ENCODE data around the gene DGAT2.

DGAT2 gene

GRCh38 chr11:75809111-75809510 is 40.5 kb downstream of the DGAT2 start:
- 95% methylated on average over 2 of the region's 2 CpGs for WGBS (ENCODE audit: insufficient coverage)
- no peaks in the 10 kb centered on the region for H3K27me3 ChIP-seq (replicated peaks in 2 of 5; ENCODE audit: control insufficient read depth in 4 of 5, insufficient read depth in 5 of 5, low read length in 4 of 5)
- POLR2A ChIA-PET, result no interaction called here

GRCh38 chr11:75809991-75810390 is 41.4 kb downstream of the DGAT2 start:
- Histone ChIP-seq H3K36me3 (ENCODE audit: control insufficient read depth in 4 of 4, insufficient read depth in 4 of 4, low read length in 3 of 4) (no peaks in the 10 kb centered on the region), H3K4me1 (ENCODE audit: control extremely low read depth in 1 of 4, control insufficient read depth in 4 of 4, insufficient read depth in 4 of 4, low read length in 3 of 4) (peaks cover 0 to 23% (median 12%) of the 10 kb centered on the region in 4 experiments), H3K4me3 (ENCODE audit: control insufficient read depth in 1 of 7, extremely low read depth in 1 of 7, insufficient read depth in 4 of 7, low read depth in 2 of 7, low read length in 6 of 7) (no peak overlapping the region), H3K27me3 (replicated peaks in 2 of 5; ENCODE audit: control insufficient read depth in 4 of 5, insufficient read depth in 5 of 5, low read length in 4 of 5) (no peaks in the 10 kb centered on the region), H3K27ac (ENCODE audit: insufficient read depth in 1 of 2, low read depth in 1 of 2, low read length in 2 of 2, poor library complexity in 1 of 2, severe bottlenecking in 2 of 2) (no peak overlapping the region), H3K9me3 (ENCODE audit: control extremely low read depth in 1 of 5, control insufficient read depth in 4 of 5, insufficient read depth in 2 of 5, low read depth in 1 of 5, low read length in 4 of 5) (no peaks in the 10 kb centered on the region)
- DNase-seq, result no peak
- WGBS (ENCODE audit: insufficient coverage), result 100% methylated on average over 1 of the region's 2 CpGs
- CTCF ChIA-PET, result interaction anchor here (1.4 to 6.5 kb wide), 4 partner anchors 8 to 64 kb away, joined by 5 to 42 read pairs (median 20); no protein-coding TSS in a partner anchor
- POLR2A ChIA-PET, result no interaction called here

More at GRCh38 chr11:75809111-75809510, 40.5 kb downstream of the DGAT2 start:
- DNase-seq, result no peak
- Histone ChIP-seq H3K4me1 (ENCODE audit: control extremely low read depth in 1 of 4, control insufficient read depth in 4 of 4, insufficient read depth in 4 of 4, low read length in 3 of 4) (peaks cover 0 to 19% (median 8%) of the 10 kb centered on the region in 4 experiments), H3K36me3 (ENCODE audit: control insufficient read depth in 4 of 4, insufficient read depth in 4 of 4, low read length in 3 of 4) (no peaks in the 10 kb centered on the region), H3K4me3 (ENCODE audit: control insufficient read depth in 1 of 7, extremely low read depth in 1 of 7, insufficient read depth in 4 of 7, low read depth in 2 of 7, low read length in 6 of 7) (no peak overlapping the region), H3K27ac (ENCODE audit: insufficient read depth in 1 of 2, low read depth in 1 of 2, low read length in 2 of 2, poor library complexity in 1 of 2, severe bottlenecking in 2 of 2) (no peak overlapping the region), H3K9me3 (ENCODE audit: control extremely low read depth in 1 of 5, control insufficient read depth in 4 of 5, insufficient read depth in 2 of 5, low read depth in 1 of 5, low read length in 4 of 5) (no peaks in the 10 kb centered on the region)
- CTCF ChIA-PET, result interaction anchor here (1.1 to 6.5 kb wide), 3 partner anchors 53 to 65 kb away, joined by 3 to 42 read pairs (median 5); no protein-coding TSS in a partner anchor

GRCh38 chr11:75810637-75811390 is 42.2 kb downstream of the DGAT2 start:
- no peak for DNase-seq
- POLR2A ChIA-PET, result no interaction called here
- H3K9me3 ChIP-seq (ENCODE audit: control extremely low read depth in 1 of 5, control insufficient read depth in 4 of 5, insufficient read depth in 2 of 5, low read depth in 1 of 5, low read length in 4 of 5), result no peaks in the 10 kb centered on the region
- CTCF ChIA-PET, result interaction anchor here (0.6 to 6.5 kb wide), 6 partner anchors 9 to 63 kb away, joined by 3 to 42 read pairs (median 5); no protein-coding TSS in a partner anchor
- WGBS (ENCODE audit: insufficient coverage), result 93% methylated on average over 7 of the region's 8 CpGs
- no peak overlapping the region for H3K4me3 ChIP-seq (ENCODE audit: control insufficient read depth in 1 of 7, extremely low read depth in 1 of 7, insufficient read depth in 4 of 7, low read depth in 2 of 7, low read length in 6 of 7)
- no peaks in the 10 kb centered on the region for H3K27me3 ChIP-seq (replicated peaks in 2 of 5; ENCODE audit: control insufficient read depth in 4 of 5, insufficient read depth in 5 of 5, low read length in 4 of 5)
- no peaks in the 10 kb centered on the region for H3K36me3 ChIP-seq (ENCODE audit: control insufficient read depth in 4 of 4, insufficient read depth in 4 of 4, low read length in 3 of 4)
- no peak overlapping the region for H3K27ac ChIP-seq (ENCODE audit: insufficient read depth in 1 of 2, low read depth in 1 of 2, low read length in 2 of 2, poor library complexity in 1 of 2, severe bottlenecking in 2 of 2)
- peaks cover 0 to 23% (median 13%) of the 10 kb centered on the region in 4 experiments for H3K4me1 ChIP-seq (ENCODE audit: control extremely low read depth in 1 of 4, control insufficient read depth in 4 of 4, insufficient read depth in 4 of 4, low read length in 3 of 4)

GRCh38 chr11:75811485-75811884 is 42.9 kb downstream of the DGAT2 start:
- ChIA-PET CTCF (interaction anchor here (0.6 to 6.5 kb wide), 4 partner anchors 10 to 56 kb away, joined by 3 to 42 read pairs (median 20); no protein-coding TSS in a partner anchor), POLR2A (no interaction called here)
- H3K27me3 ChIP-seq (replicated peaks in 2 of 5; ENCODE audit: control insufficient read depth in 4 of 5, insufficient read depth in 5 of 5, low read length in 4 of 5), result no peaks in the 10 kb centered on the region
- peaks cover 5 to 27% (median 18%) of the 10 kb centered on the region in 4 experiments for H3K4me1 ChIP-seq (ENCODE audit: control extremely low read depth in 1 of 4, control insufficient read depth in 4 of 4, insufficient read depth in 4 of 4, low read length in 3 of 4)
- no peak for DNase-seq
- H3K9me3 ChIP-seq (ENCODE audit: control extremely low read depth in 1 of 5, control insufficient read depth in 4 of 5, insufficient read depth in 2 of 5, low read depth in 1 of 5, low read length in 4 of 5), result no peaks in the 10 kb centered on the region
- 100% methylated on average over 2 of the region's 2 CpGs for WGBS (ENCODE audit: insufficient coverage)
- H3K36me3 ChIP-seq (ENCODE audit: control insufficient read depth in 4 of 4, insufficient read depth in 4 of 4, low read length in 3 of 4), result no peaks in the 10 kb centered on the region
- no peak overlapping the region for H3K27ac ChIP-seq (ENCODE audit: insufficient read depth in 1 of 2, low read depth in 1 of 2, low read length in 2 of 2, poor library complexity in 1 of 2, severe bottlenecking in 2 of 2)
- H3K4me3 ChIP-seq (ENCODE audit: control insufficient read depth in 1 of 7, extremely low read depth in 1 of 7, insufficient read depth in 4 of 7, low read depth in 2 of 7, low read length in 6 of 7), result no peak overlapping the region

- peaks cover 5 to 37% (median 28%) of the 10 kb centered on the region in 4 experiments for H3K4me1 ChIP-seq (ENCODE audit: control extremely low read depth in 1 of 4, control insufficient read depth in 4 of 4, insufficient read depth in 4 of 4, low read length in 3 of 4)
- no peak overlapping the region for H3K4me3 ChIP-seq (ENCODE audit: control insufficient read depth in 1 of 7, extremely low read depth in 1 of 7, insufficient read depth in 4 of 7, low read depth in 2 of 7, low read length in 6 of 7)
- WGBS (ENCODE audit: insufficient coverage), result 100% methylated on average over 2 of the region's 2 CpGs
- no peaks in the 10 kb centered on the region for H3K9me3 ChIP-seq (ENCODE audit: control extremely low read depth in 1 of 5, control insufficient read depth in 4 of 5, insufficient read depth in 2 of 5, low read depth in 1 of 5, low read length in 4 of 5)
- H3K27ac ChIP-seq (ENCODE audit: insufficient read depth in 1 of 2, low read depth in 1 of 2, low read length in 2 of 2, poor library complexity in 1 of 2, severe bottlenecking in 2 of 2), result no peak overlapping the region
- H3K27me3 ChIP-seq (replicated peaks in 2 of 5; ENCODE audit: control insufficient read depth in 4 of 5, insufficient read depth in 5 of 5, low read length in 4 of 5), result no peaks in the 10 kb centered on the region
- H3K36me3 ChIP-seq (ENCODE audit: control insufficient read depth in 4 of 4, insufficient read depth in 4 of 4, low read length in 3 of 4), result no peaks in the 10 kb centered on the region
- ChIA-PET CTCF (interaction anchor here (1.0 to 6.5 kb wide), 3 partner anchors 11 to 59 kb away, joined by 3 to 42 read pairs (median 36); no protein-coding TSS in a partner anchor), POLR2A (interaction anchor here (0.5 kb wide), 1 partner anchor 12 kb away, joined by 3 read pairs; no protein-coding TSS in a partner anchor)
- DNase-seq, result no peak
These were observed 44.0 kb downstream of the DGAT2 start for GRCh38 chr11:75812542-75813040.

- H3K36me3 ChIP-seq (ENCODE audit: control insufficient read depth in 4 of 4, insufficient read depth in 4 of 4, low read length in 3 of 4), result no peaks in the 10 kb centered on the region
- ChIA-PET POLR2A (interaction anchor here (0.5 to 0.6 kb wide), 2 partner anchors 12 to 104 kb away, joined by 3 read pairs; no protein-coding TSS in a partner anchor), CTCF (interaction anchor here (1.0 to 6.5 kb wide), 4 partner anchors 11 to 59 kb away, joined by 3 to 42 read pairs (median 20); no protein-coding TSS in a partner anchor)
- peaks cover 5 to 37% (median 28%) of the 10 kb centered on the region in 4 experiments for H3K4me1 ChIP-seq (ENCODE audit: control extremely low read depth in 1 of 4, control insufficient read depth in 4 of 4, insufficient read depth in 4 of 4, low read length in 3 of 4)
- H3K27ac ChIP-seq (ENCODE audit: insufficient read depth in 1 of 2, low read depth in 1 of 2, low read length in 2 of 2, poor library complexity in 1 of 2, severe bottlenecking in 2 of 2), result no peak overlapping the region
- H3K27me3 ChIP-seq (replicated peaks in 2 of 5; ENCODE audit: control insufficient read depth in 4 of 5, insufficient read depth in 5 of 5, low read length in 4 of 5), result no peaks in the 10 kb centered on the region
- DNase-seq, result no peak
- 100% methylated on average over 1 of the region's 2 CpGs for WGBS (ENCODE audit: insufficient coverage)
- no peaks in the 10 kb centered on the region for H3K9me3 ChIP-seq (ENCODE audit: control extremely low read depth in 1 of 5, control insufficient read depth in 4 of 5, insufficient read depth in 2 of 5, low read depth in 1 of 5, low read length in 4 of 5)
- H3K4me3 ChIP-seq (ENCODE audit: control insufficient read depth in 1 of 7, extremely low read depth in 1 of 7, insufficient read depth in 4 of 7, low read depth in 2 of 7, low read length in 6 of 7), result no peak overlapping the region
These were observed 44.5 kb downstream of the DGAT2 start for GRCh38 chr11:75813124-75813523.

Measured in common myeloid progenitor, CD34-positive (primary cell).